Suprapubic skin (tissue), 4 donors: Measurements from ENCODE around the gene IL17C. TPM values are rescaled to one million over a fixed set of nuclear protein-coding genes. Genes with fewer than 3 reads are reported as not detected.
A peak's percentile ranks its signal among the peaks of the same experiment; 100 is the strongest.

ENCODE experiments used
- DNase-seq, 2 donors: peaks; one replicate each; pipeline ENCODE4 v3.0.0-alpha.2; 2019; ENCODE audit warnings: low spot score in 2 of 2
- H3K27ac ChIP-seq: fragments of 200-600 bp; sonication (generic); one replicate; pipeline ENCODE4 v1.5.1; 2019
- H3K27me3 ChIP-seq: fragments of 200-600 bp; sonication (generic); one replicate; pipeline ENCODE4 v1.5.1; 2019
- H3K36me3 ChIP-seq: fragments of 200-600 bp; sonication (generic); one replicate; pipeline ENCODE4 v1.5.1; 2019
- H3K4me1 ChIP-seq: fragments of 200-600 bp; sonication (generic); one replicate; pipeline ENCODE4 v1.5.1; 2019
- H3K4me3 ChIP-seq: fragments of 200-600 bp; sonication (generic); one replicate; pipeline ENCODE4 v1.5.1; 2019; ENCODE audit warnings: mild to moderate bottlenecking
- H3K9me3 ChIP-seq: fragments of 200-600 bp; sonication (generic); one replicate; pipeline ENCODE4 v1.5.1; 2019
- CTCF ChIP-seq, 2 donors: fragments of 200-600 bp in 1 of 2; fragments of 450-650 bp in 1 of 2; sonication (generic) in 1 of 2; IDR thresholded peaks; one replicate each; pipeline ENCODE4 v1.5.1; 2016 to 2019; ENCODE audit warnings: antibody characterized with exemption in 2 of 2, mild to moderate bottlenecking in 1 of 2, moderate library complexity in 1 of 2
- EP300 ChIP-seq: sonication (generic); formaldehyde crosslinking; IDR thresholded peaks from one replicate; pipeline ENCODE4 v1.6.1; 2017; ENCODE audit warnings: antibody characterized with exemption
- POLR2A ChIP-seq, 2 donors: fragments of 450-650 bp; IDR thresholded peaks; one replicate each; pipeline ENCODE4 v1.6.1; 2017; ENCODE audit warnings: antibody characterized with exemption in 2 of 2, mild to moderate bottlenecking in 2 of 2, moderate library complexity in 2 of 2
- POLR2AphosphoS5 ChIP-seq, 3 donors: sonication (generic); formaldehyde crosslinking; IDR thresholded peaks; one replicate each; pipeline ENCODE4 v1.6.1; 2017; ENCODE audit warnings: antibody characterized with exemption in 3 of 3
- WGBS: methylation state at CpG from one replicate; pipeline ENCODE4 v1.1.5; 2018; 5-methylcytosine and 5-hydroxymethylcytosine counted together
- total RNA-seq, 4 donors: library from RNA; depleted of rRNA; stranded (reverse); fragments of >200 nt; gene quantifications; one replicate each; pipeline ENCODE4 v1.1.0, GENCODE V29; 2016

IL17C gene
- total RNA-seq, 4 donors from 2014 or later, result not detected

DNA sequence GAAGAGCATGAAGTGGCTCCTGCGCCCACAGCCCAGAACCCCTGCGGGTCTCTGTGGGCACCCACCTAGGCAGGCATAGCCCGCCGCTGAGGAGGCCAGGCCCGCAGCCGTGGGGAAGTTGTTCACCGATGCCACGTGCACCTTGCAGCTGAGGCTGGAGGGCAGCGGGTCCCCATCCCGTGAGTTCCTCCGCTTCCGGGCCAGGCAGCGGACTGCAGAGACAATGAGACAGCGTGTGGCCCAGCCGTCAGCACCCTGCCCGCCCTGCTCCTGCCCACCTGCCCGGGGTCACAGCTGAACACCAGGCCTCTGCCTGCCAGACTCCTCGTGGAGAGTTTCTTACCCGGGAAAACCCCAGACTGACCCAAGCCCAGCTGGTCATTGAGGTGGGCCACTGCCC, 19.0 kb downstream of the IL17C start:
- H3K36me3 ChIP-seq, result peaks cover 25% of the 10 kb centered on the region
- no peaks in the 10 kb centered on the region for H3K9me3 ChIP-seq
- H3K27ac ChIP-seq, result no peak overlapping the region
- WGBS, result 100% methylated on average over 2 of the region's 19 CpGs
- no peak for TF ChIP-seq POLR2AphosphoS5 (IDR thresholded peaks at IDR 0.05)
- no peak for TF ChIP-seq EP300
- no peak for TF ChIP-seq POLR2A (IDR thresholded peaks at IDR 0.05)
- no peak for TF ChIP-seq CTCF (IDR thresholded peaks at IDR 0.05)
- H3K4me3 ChIP-seq, result no peak overlapping the region
- peaks cover 14% of the 10 kb centered on the region for H3K4me1 ChIP-seq
- DNase-seq, result no peak
- no peaks in the 10 kb centered on the region for H3K27me3 ChIP-seq

DNA sequence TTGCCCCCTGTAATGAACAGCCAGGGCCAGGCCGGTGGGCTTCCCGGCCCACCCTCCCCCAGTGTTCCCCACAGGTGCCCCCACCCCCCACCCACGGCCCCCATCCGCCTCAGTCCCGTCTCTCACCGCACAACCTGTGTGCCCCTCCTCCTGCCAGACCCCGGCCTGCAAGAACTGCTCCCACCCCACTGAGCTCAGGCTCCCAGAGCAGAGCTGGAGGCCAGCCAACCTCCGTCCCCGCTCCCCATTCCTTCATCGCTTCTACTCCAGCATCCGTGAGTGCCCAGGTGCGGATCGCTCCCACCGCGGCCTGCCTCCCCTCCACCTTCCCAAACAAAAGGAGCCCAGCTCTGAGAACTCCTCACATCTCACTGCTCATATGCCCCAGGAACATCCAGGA, 20.3 kb downstream of the IL17C start:
- Histone ChIP-seq H3K27me3 (no peaks in the 10 kb centered on the region), H3K4me3 (no peak overlapping the region), H3K27ac (no peak overlapping the region), H3K4me1 (peaks cover 19% of the 10 kb centered on the region), H3K36me3 (peaks cover 15% of the 10 kb centered on the region), H3K9me3 (no peaks in the 10 kb centered on the region)
- DNase-seq, result no peak
- WGBS, result 91% methylated on average over 13 of the region's 15 CpGs
- no peak for TF ChIP-seq CTCF (IDR thresholded peaks at IDR 0.05)
- no peak for TF ChIP-seq POLR2A (IDR thresholded peaks at IDR 0.05)
- no peak for TF ChIP-seq POLR2AphosphoS5 (IDR thresholded peaks at IDR 0.05)
- no peak for TF ChIP-seq EP300

DNA sequence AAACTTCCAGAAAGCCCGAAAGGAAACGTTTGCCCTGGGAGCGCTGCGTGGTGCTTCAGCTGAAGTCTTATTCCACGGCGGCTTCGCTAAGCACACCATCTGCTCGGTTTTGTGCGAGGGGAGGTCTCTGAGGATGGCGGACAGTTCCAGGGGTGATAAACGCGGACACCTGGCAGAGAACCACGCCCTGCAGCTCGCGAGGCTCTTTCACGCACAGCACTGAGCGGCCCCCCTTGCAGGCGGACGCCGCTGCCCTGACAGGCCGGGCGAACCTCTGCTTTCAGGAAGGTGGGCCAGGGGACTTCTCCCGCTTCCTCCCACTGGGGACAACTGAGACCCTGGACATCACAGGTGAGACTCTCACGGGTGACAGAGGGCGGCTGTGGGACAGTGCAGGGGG, 20.8 kb downstream of the IL17C start:
- H3K36me3 ChIP-seq, result peaks cover 13% of the 10 kb centered on the region

DNA sequence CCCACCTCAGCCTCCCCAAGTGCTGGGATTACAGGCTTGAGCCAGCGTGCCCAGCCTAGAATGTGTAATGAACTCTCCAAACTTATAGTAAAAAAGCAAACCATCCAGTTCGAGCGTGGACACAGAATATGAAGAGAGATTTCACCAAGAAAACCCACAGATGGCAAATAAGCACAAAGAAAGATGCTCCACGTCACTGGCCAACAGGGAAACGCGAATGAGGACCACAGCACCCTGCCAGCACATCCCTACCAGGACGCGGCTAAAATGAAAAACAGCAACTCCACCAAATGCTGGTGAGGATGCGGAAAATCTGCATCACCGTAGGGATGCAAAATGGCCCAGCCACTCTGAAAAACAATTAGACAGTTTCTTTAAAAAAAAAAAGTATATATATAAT, 23.1 kb downstream of the IL17C start:
- H3K9me3 ChIP-seq, result no peaks in the 10 kb centered on the region
- peaks cover 23% of the 10 kb centered on the region for H3K4me1 ChIP-seq
- H3K36me3 ChIP-seq, result no peaks in the 10 kb centered on the region
- 65% methylated on average over 10 of the region's 10 CpGs for WGBS
- no peaks in the 10 kb centered on the region for H3K27me3 ChIP-seq
- no peak overlapping the region for H3K27ac ChIP-seq
- no peak overlapping the region for H3K4me3 ChIP-seq
- TF ChIP-seq CTCF (IDR thresholded peaks at IDR 0.05), result no peak
- TF ChIP-seq POLR2A (IDR thresholded peaks at IDR 0.05), result no peak
- no peak for TF ChIP-seq EP300
- TF ChIP-seq POLR2AphosphoS5 (IDR thresholded peaks at IDR 0.05), result no peak
- DNase-seq, result no peak

More for the DNA sequence above, 20.8 kb downstream of the IL17C start:
- Histone ChIP-seq H3K4me3 (no peak overlapping the region), H3K4me1 (peaks cover 23% of the 10 kb centered on the region), H3K27ac (no peak overlapping the region), H3K27me3 (no peaks in the 10 kb centered on the region), H3K9me3 (no peaks in the 10 kb centered on the region)
- no peak for TF ChIP-seq EP300
- TF ChIP-seq POLR2AphosphoS5 (IDR thresholded peaks at IDR 0.05), result no peak
- no peak for TF ChIP-seq POLR2A (IDR thresholded peaks at IDR 0.05)
- no peak for TF ChIP-seq CTCF (IDR thresholded peaks at IDR 0.05)
- 93% methylated on average over 17 of the region's 25 CpGs for WGBS
- no peak for DNase-seq

DNA sequence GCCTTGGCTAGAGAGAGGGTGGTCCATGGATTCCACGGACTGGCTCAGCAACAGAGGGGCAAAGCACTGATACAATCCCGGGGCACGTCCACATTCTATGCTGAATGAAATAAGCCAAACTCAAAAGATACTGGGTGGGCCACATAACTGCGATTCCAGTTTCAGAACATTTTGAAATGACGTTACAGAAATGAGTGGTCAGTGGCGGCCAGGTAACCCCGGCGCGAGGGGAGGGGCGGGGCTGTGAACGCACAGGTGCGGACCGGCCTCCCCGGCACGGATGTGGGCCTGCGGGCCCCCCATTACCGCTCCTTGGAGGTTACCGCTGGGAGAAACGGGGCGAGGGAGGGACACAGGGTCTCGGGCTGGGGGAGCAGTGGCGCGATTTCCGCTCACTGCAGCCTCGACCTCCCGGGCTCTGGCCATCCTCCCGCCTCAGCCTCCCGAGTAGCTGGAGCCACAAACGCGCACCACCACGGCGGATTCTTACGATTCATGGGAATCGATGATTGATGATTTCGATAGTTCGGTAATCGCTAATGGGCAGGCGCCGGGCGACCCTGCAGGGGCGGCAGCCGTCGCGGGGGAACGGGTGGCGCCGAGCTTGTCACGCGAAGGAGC, 24.0 kb downstream of the IL17C start:
- Histone ChIP-seq H3K27ac (peak overlapping the region; percentile 75), H3K4me1 (peaks cover 23% of the 10 kb centered on the region), H3K9me3 (no peaks in the 10 kb centered on the region), H3K4me3 (peak overlapping the region; percentile 96), H3K27me3 (no peaks in the 10 kb centered on the region), H3K36me3 (no peaks in the 10 kb centered on the region)
- 3% methylated on average over 28 of the region's 49 CpGs for WGBS
- TF ChIP-seq CTCF (IDR thresholded peaks at IDR 0.05) (no peak), POLR2AphosphoS5 (IDR thresholded peaks at IDR 0.05) (no peak), EP300 (no peak), POLR2A (IDR thresholded peaks at IDR 0.05) (no peak)
- no peak for DNase-seq
